SK-N-MC (cell line): ENCODE measurements around the gene SCLT1.

Source experiments
- EZH2 ChIP-seq: fragments of 200-600 bp; sonication (generic); IDR thresholded peaks from one replicate; pipeline ENCODE4 v1.6.1; 2017; ENCODE audit warnings: antibody characterized with exemption
- POLR2AphosphoS5 ChIP-seq: IDR thresholded peaks from 2 replicates; pipeline ENCODE4 v1.6.1; 2012; ENCODE audit warnings: mild to moderate bottlenecking, low read depth, low read length, borderline replicate concordance

DNA sequence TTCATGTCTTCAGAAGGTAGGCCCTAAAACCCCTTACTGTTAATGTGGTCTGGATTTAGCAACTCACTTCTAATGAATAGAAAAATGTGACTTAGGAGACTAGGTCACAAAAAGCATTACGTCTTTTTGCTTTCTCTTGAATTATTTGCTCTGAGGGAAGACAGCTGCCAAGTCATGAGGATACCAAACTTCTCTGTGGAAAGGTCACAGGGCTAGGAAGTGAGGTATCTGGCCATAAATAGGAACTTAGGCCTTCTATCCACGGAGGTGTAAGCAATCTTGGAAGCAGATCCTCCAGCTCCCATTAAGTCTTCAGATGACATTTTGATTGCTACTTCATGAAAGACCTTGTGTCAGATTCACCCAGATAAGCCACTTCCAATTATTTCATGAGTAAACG is 163.3 kb downstream of the SCLT1 start:
- no peak for TF ChIP-seq EZH2
- TF ChIP-seq POLR2AphosphoS5: no peak
